A549 (cell line): ENCODE data around the gene CHAC2. TPM values are rescaled to one million over a fixed set of nuclear protein-coding genes. Genes with fewer than 3 reads are reported as not detected.

ENCODE experiments used
- ATAC-seq, 2 experiments: fragments of 200-7000 bp in 1 of 2; fragments of >200 bp in 1 of 2; cut with Nextera tagmentation in 1 of 2; cut with Tn5 transposase in 1 of 2; 3 replicates each; pipeline versions ENCODE4 v1.8.0 to v1.9.1; 2018 to 2020; ENCODE audit warnings: mild to moderate bottlenecking in 1 of 2, moderate library complexity in 1 of 2
- CTCF ChIA-PET: fragments of 300-600 bp; sonication (Branson Sonifier 250); formaldehyde crosslinking; extraction: SDS; loops from one replicate; lab custom pipeline; 2021; ENCODE audit warnings: antibody characterized with exemption, inconsistent platforms; lab: Yijun Ruan, JAX
- POLR2A ChIA-PET: fragments of 350-600 bp; formaldehyde crosslinking; extraction: SDS; loops from one replicate; lab custom pipeline; 2021; ENCODE audit warnings: antibody characterized with exemption, inconsistent platforms; lab: Yijun Ruan, JAX
- DNase-seq, 2 experiments: peaks; one replicate each; pipeline versions ENCODE4 v3.0.0 to v3.0.0-alpha.2; 2011 to 2016; ENCODE audit warnings: low read depth in 1 of 2, low spot score in 1 of 2
- FAIRE-seq: peaks from 2 replicates; lab custom pipeline; 2011; peaks lifted over from hg19 to GRCh38; lab: Jason Lieb, UNC
- H3K27ac ChIP-seq, 2 experiments: fragments of >200 bp; sonication (Bioruptor Twin); formaldehyde crosslinking; 3 replicates each; pipeline ENCODE4 v1.5.1; 2016 to 2017
- H3K4me1 ChIP-seq: fragments of >200 bp; sonication (Bioruptor Twin); formaldehyde crosslinking; 3 replicates; pipeline ENCODE4 v1.6.1; 2016
- H3K4me2 ChIP-seq: fragments of >200 bp; sonication (Bioruptor Twin); formaldehyde crosslinking; 3 replicates; pipeline ENCODE4 v1.6.1; 2016
- H3K4me3 ChIP-seq: fragments of >200 bp; sonication (Bioruptor Twin); formaldehyde crosslinking; 3 replicates; pipeline ENCODE4 v1.5.1; 2016
- H3K9me3 ChIP-seq: fragments of >200 bp; sonication (Bioruptor Twin); formaldehyde crosslinking; 3 replicates; pipeline ENCODE4 v1.6.1; 2016
- CHD2 ChIP-seq: fragments of 150-350 bp; IDR thresholded peaks from 2 replicates; pipeline ENCODE4 v1.6.1; 2014; ENCODE audit warnings: low read length; ENCODE audit not compliant: partially characterized antibody
- CHD4 ChIP-seq: fragments of 200-600 bp; sonication (generic); IDR thresholded peaks from 2 replicates; pipeline ENCODE4 v1.6.1; 2016; ENCODE audit warnings: antibody characterized with exemption, mild to moderate bottlenecking, borderline replicate concordance
- EHF ChIP-seq: fragments of 250-450 bp; sonication (Bioruptor Pico); IDR thresholded peaks from 2 replicates; pipeline ENCODE4 v1.5.0; 2020; ENCODE audit warnings: mild to moderate bottlenecking
- FOSB ChIP-seq: fragments of 250-450 bp; sonication (Bioruptor Pico); IDR thresholded peaks from 2 replicates; pipeline ENCODE4 v1.5.0; 2020; ENCODE audit warnings: mild to moderate bottlenecking, moderate library complexity
- FOSL2 ChIP-seq, 2 experiments: fragments of 450-650 bp in 1 of 2; fragments of >200 bp in 1 of 2; sonication (Bioruptor Twin) in 1 of 2; formaldehyde crosslinking; IDR thresholded peaks; 2 replicates each; pipeline versions ENCODE4 v1.5.0 to v1.6.1; 2016 to 2020; ENCODE audit warnings: mild to moderate bottlenecking in 1 of 2, moderate library complexity in 1 of 2
- GATA3 ChIP-seq: IDR thresholded peaks from 2 replicates; pipeline ENCODE4 v1.6.1; 2012; ENCODE audit warnings: borderline replicate concordance
- HEYL ChIP-seq: fragments of 250-450 bp; sonication (Bioruptor Pico); IDR thresholded peaks from 2 replicates; pipeline ENCODE4 v1.8.0; 2021; ENCODE audit warnings: mild to moderate bottlenecking, moderate library complexity
- HOXB13 ChIP-seq: fragments of 250-450 bp; sonication (Bioruptor Pico); IDR thresholded peaks from 2 replicates; pipeline ENCODE4 v1.5.0; 2020; ENCODE audit warnings: low read depth, mild to moderate bottlenecking, moderate library complexity
- HOXB5 ChIP-seq: fragments of 250-450 bp; sonication (Bioruptor Pico); IDR thresholded peaks from 2 replicates; pipeline ENCODE4 v1.5.0; 2020; ENCODE audit warnings: mild to moderate bottlenecking, moderate library complexity
- JUN ChIP-seq, 2 experiments: fragments of >200 bp; sonication (Bioruptor Twin); formaldehyde crosslinking; IDR thresholded peaks; 2 replicates in 1 of 2; 3 replicates in 1 of 2; pipeline ENCODE4 v1.6.1; 2016 to 2017
- JUNB ChIP-seq: fragments of >200 bp; sonication (Bioruptor Twin); formaldehyde crosslinking; IDR thresholded peaks from 2 replicates; pipeline ENCODE4 v1.6.1; 2016
- KDM5A ChIP-seq: fragments of 200-600 bp; sonication (generic); IDR thresholded peaks from 2 replicates; pipeline ENCODE4 v1.6.1; 2016; ENCODE audit warnings: antibody characterized with exemption, mild to moderate bottlenecking
- MAZ ChIP-seq: fragments of 150-350 bp; IDR thresholded peaks from 2 replicates; pipeline ENCODE4 v1.6.1; 2014; ENCODE audit warnings: antibody characterized with exemption, low read depth, low read length, borderline replicate concordance
- NFE2L2 ChIP-seq: fragments of 150-350 bp; conservative IDR thresholded peaks from 2 replicates; pipeline ENCODE4 v1.6.1; 2014; ENCODE audit warnings: low read length
- NPAS2 ChIP-seq: fragments of 250-450 bp; sonication (Bioruptor Pico); IDR thresholded peaks from 2 replicates; pipeline ENCODE4 v1.8.0; 2022; ENCODE audit warnings: mild to moderate bottlenecking, moderate library complexity, borderline replicate concordance
- POLR2A ChIP-seq: IDR thresholded peaks from 2 replicates; pipeline ENCODE4 v1.6.1; 2012; ENCODE audit warnings: mild to moderate bottlenecking, low read length
- RAD21 ChIP-seq, 2 experiments: fragments of >200 bp in 1 of 2; sonication (Bioruptor Twin) in 1 of 2; formaldehyde crosslinking in 1 of 2; IDR thresholded peaks in 1 of 2; conservative IDR thresholded peaks in 1 of 2; 2 replicates in 1 of 2; 3 replicates in 1 of 2; pipeline ENCODE4 v1.6.1; 2012 to 2018; ENCODE audit warnings: inconsistent platforms in 1 of 2
- RCOR1 ChIP-seq: fragments of 150-350 bp; IDR thresholded peaks from 2 replicates; pipeline ENCODE4 v1.6.1; 2014; ENCODE audit warnings: antibody characterized with exemption, low read length, low read depth
- RNF2 ChIP-seq: fragments of 200-600 bp; sonication (generic); IDR thresholded peaks from 2 replicates; pipeline ENCODE4 v1.6.1; 2016; ENCODE audit warnings: low read depth, mild to moderate bottlenecking, antibody characterized with exemption, moderate library complexity, borderline replicate concordance
- SMC3 ChIP-seq: fragments of >200 bp; sonication (Bioruptor Twin); formaldehyde crosslinking; IDR thresholded peaks from 3 replicates; pipeline ENCODE4 v1.6.1; 2018; ENCODE audit warnings: inconsistent platforms
- SREBF2 ChIP-seq: fragments of 450-650 bp; IDR thresholded peaks from 2 replicates; pipeline ENCODE4 v1.6.1; 2014; ENCODE audit warnings: mild to moderate bottlenecking, moderate library complexity
- WGBS: methylation state at CpG from one replicate; pipeline ENCODE4 v1.1.6; 2017; ENCODE audit errors: missing lambda C conversion rate; 5-methylcytosine and 5-hydroxymethylcytosine counted together
- polyA plus RNA-seq, 4 experiments: library from polyadenylated mRNA; depleted of rRNA in 3 of 4; stranded (reverse); fragments of >200 nt; fragmentation: RNase III in 1 of 4; extraction: RNeasy Plus Mini Kit Qiagen cat#74134 plus additional on column Dnase treatment in 1 of 4; gene quantifications; 2 replicates in 3 of 4; 3 replicates in 1 of 4; pipeline ENCODE4 v1.2.3, GENCODE V29; 2011 to 2017
- TF ChIP-seq, protein P1 (sequence below): IDR thresholded peaks from 2 replicates; pipeline ENCODE4 v1.6.1; 2012
- TF ChIP-seq, protein P2 (sequence below): fragments of 200-600 bp; sonication (generic); IDR thresholded peaks from 2 replicates; pipeline ENCODE4 v1.6.1; 2016; ENCODE audit warnings: antibody characterized with exemption, mild to moderate bottlenecking, moderate library complexity
- TF ChIP-seq, protein P3 (sequence below): IDR thresholded peaks from 2 replicates; pipeline ENCODE4 v1.6.1; 2012
- TF ChIP-seq, protein P4 (sequence below): fragments of >200 bp; sonication (Bioruptor Twin); formaldehyde crosslinking; IDR thresholded peaks from 2 replicates; pipeline ENCODE4 v1.6.1; 2016
- TF ChIP-seq, protein P5 (sequence below): fragments of >200 bp; sonication (Bioruptor Twin); formaldehyde crosslinking; IDR thresholded peaks from 3 replicates; pipeline ENCODE4 v1.6.1; 2016
- TF ChIP-seq, protein P6 (sequence below): fragments of 250-450 bp; sonication (Bioruptor Pico); IDR thresholded peaks from 2 replicates; pipeline ENCODE4 v1.5.0; 2020; ENCODE audit warnings: low read depth, mild to moderate bottlenecking, moderate library complexity

The CHAC2 gene
- polyA plus RNA-seq, 2 of the 4 experiments (the other 2 are of a cell fraction), result 20.1 to 21.8 TPM

DNA sequence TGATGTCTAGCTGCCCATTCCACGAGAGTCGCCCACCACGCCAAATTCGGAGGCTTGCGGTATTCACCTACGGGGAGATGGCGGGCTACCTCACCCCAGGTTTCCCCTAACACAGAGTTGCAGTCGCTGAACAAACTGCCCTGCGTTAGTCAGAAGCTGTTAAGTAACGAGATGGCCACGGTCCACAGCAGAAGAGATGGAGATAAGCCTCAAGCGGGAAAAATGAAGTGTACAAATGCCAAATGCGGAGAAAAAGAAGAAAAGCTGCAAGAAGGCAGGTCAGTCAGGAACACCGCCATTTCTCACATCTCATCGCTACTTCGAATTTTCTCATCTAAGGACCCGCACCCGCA is 18.7 kb downstream of the CHAC2 start:
- ChIA-PET POLR2A (interaction anchor here (2.2 to 5.0 kb wide), 2 partner anchors 19 to 184 kb away, joined by 5 to 39 read pairs; partner anchors contain the start of genes CHAC2 and PSME4), CTCF (interaction anchor here (1.6 kb wide), 1 partner anchor 34 kb away, joined by 4 read pairs; no protein-coding TSS in a partner anchor)
- TF ChIP-seq HEYL (CRISPR knock-in tag) (no peak), CHD2 (peak; percentile 46)
- TF ChIP-seq, protein P1, sequence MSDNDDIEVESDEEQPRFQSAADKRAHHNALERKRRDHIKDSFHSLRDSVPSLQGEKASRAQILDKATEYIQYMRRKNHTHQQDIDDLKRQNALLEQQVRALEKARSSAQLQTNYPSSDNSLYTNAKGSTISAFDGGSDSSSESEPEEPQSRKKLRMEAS, result no peak
- TF ChIP-seq, protein P2, sequence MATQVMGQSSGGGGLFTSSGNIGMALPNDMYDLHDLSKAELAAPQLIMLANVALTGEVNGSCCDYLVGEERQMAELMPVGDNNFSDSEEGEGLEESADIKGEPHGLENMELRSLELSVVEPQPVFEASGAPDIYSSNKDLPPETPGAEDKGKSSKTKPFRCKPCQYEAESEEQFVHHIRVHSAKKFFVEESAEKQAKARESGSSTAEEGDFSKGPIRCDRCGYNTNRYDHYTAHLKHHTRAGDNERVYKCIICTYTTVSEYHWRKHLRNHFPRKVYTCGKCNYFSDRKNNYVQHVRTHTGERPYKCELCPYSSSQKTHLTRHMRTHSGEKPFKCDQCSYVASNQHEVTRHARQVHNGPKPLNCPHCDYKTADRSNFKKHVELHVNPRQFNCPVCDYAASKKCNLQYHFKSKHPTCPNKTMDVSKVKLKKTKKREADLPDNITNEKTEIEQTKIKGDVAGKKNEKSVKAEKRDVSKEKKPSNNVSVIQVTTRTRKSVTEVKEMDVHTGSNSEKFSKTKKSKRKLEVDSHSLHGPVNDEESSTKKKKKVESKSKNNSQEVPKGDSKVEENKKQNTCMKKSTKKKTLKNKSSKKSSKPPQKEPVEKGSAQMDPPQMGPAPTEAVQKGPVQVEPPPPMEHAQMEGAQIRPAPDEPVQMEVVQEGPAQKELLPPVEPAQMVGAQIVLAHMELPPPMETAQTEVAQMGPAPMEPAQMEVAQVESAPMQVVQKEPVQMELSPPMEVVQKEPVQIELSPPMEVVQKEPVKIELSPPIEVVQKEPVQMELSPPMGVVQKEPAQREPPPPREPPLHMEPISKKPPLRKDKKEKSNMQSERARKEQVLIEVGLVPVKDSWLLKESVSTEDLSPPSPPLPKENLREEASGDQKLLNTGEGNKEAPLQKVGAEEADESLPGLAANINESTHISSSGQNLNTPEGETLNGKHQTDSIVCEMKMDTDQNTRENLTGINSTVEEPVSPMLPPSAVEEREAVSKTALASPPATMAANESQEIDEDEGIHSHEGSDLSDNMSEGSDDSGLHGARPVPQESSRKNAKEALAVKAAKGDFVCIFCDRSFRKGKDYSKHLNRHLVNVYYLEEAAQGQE, result 0 out of 2 replicates have a peak, but pooled peaks have one; percentile 23
- DNase-seq (peak in 1 of 2 experiments; percentile 27), ATAC-seq (peak; percentile 38 to 60), FAIRE-seq (no peak)
- peak overlapping the region; percentile 90 for H3K4me2 ChIP-seq
- H3K4me3 ChIP-seq, result peak overlapping the region; percentile 80
- WGBS, result under 1% methylated on average over 18 of the region's 18 CpGs
- H3K27ac ChIP-seq, result peak overlapping the region; percentile 84 to 91
- H3K4me1 ChIP-seq, result peaks cover 17% of the 10 kb centered on the region
- H3K9me3 ChIP-seq, result no peaks in the 10 kb centered on the region

DNA sequence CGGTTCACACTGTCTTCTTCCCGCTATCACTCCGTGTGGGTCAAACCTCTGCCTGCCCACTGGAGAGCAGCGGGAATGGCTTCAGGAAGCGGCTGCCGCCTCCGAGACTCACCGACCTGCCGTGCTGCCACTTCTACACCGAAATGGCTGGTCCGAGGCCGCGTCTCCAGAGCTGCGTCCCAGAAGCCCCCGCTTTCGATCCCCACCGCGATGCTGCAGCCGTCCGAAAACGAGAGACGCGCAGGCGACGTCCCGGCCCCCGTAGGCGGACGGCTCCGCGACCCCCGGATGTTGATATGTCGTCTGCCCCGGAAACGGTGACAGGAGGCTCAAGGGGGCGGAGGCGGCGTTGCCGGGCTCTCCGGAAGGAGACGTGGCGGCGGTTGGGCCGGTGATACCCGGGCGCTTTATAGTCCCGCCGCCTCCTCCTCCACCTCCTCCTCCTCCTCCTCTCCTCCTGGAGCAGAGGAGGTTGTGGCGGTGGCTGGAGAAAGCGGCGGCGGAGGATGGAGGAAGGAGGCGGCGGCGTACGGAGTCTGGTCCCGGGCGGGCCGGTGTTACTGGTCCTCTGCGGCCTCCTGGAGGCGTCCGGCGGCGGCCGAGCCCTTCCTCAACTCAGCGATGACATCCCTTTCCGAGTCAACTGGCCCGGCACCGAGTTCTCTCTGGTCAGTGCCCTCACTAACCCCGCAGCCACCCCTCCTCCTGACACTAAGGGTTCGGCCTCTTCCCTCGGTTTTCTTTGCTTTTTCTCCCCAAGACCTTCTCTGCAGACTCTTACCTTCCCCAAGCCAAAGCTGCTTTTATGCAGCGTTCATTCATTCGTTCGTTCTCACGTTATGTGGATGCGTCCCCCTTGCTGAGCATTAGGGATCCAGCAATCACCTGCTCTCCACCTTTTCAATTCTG is 19.4 kb downstream of the CHAC2 start, which contains the start of the genes ASB3 and ERLEC1:
Gene ASB3, minus strand, starts transcription at position 249 of the 909 bp plus-strand sequence. CDS start 21,381 bp downstream, outside the sequence.
Gene ERLEC1, plus strand, starts transcription at position 340 of the 909 bp plus-strand sequence. Its CDS starts 167 bp downstream, at position 507.
- under 1% methylated on average over 56 of the region's 77 CpGs for WGBS
- POLR2A ChIA-PET, result interaction anchor here (0.6 to 5.0 kb wide), 6 partner anchors 15 to 282 kb away, joined by 3 to 39 read pairs (median 5); partner anchors contain the start of genes CHAC2 and PSME4
- peak; percentile 95 to 96 for ATAC-seq
- FAIRE-seq, result no peak
- H3K27ac ChIP-seq, result peak within 1 kb of the TSS; percentile 84 to 91
- H3K4me1 ChIP-seq, result peaks cover 17% of the 10 kb centered on the region
- H3K4me3 ChIP-seq, result peak within 1 kb of the TSS; percentile 80
- DNase-seq, result peak; percentile 75 to 92
- CTCF ChIA-PET, result interaction anchor here (0.6 to 1.6 kb wide), 3 partner anchors 18 to 34 kb away, joined by 3 to 4 read pairs (median 3); no protein-coding TSS in a partner anchor
- peak within 1 kb of the TSS; percentile 90 for H3K4me2 ChIP-seq
- H3K9me3 ChIP-seq, result no peaks in the 10 kb centered on the region
- no peak for TF ChIP-seq RCOR1
- TF ChIP-seq JUN (IDR thresholded peaks at IDR 0.05), result peak; percentile 89 to 97
- TF ChIP-seq SMC3, result no peak; the same call in 2 of the 3 replicates
- no peak for TF ChIP-seq JUNB
- no peak for TF ChIP-seq NPAS2 (CRISPR knock-in tag)
- no peak for TF ChIP-seq FOSB (CRISPR knock-in tag)
- no peak for TF ChIP-seq CHD4
- TF ChIP-seq HOXB5 (CRISPR knock-in tag), result no peak
- peak; percentile 35 for TF ChIP-seq GATA3
- TF ChIP-seq HOXB13 (CRISPR knock-in tag), result no peak
- TF ChIP-seq, protein P1, result peak; percentile 89
- TF ChIP-seq MAZ, result no peak
- no peak; a peak in 1 of 5 replicates for TF ChIP-seq RAD21 (conservative IDR thresholded peaks at IDR 0.05 in 1 of 2, IDR thresholded peaks at IDR 0.05 in 1 of 2)
- TF ChIP-seq, protein P3, sequence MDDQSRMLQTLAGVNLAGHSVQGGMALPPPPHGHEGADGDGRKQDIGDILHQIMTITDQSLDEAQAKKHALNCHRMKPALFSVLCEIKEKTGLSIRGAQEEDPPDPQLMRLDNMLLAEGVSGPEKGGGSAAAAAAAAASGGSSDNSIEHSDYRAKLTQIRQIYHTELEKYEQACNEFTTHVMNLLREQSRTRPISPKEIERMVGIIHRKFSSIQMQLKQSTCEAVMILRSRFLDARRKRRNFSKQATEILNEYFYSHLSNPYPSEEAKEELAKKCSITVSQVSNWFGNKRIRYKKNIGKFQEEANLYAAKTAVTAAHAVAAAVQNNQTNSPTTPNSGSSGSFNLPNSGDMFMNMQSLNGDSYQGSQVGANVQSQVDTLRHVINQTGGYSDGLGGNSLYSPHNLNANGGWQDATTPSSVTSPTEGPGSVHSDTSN, result peak; percentile 27; the same call in 1 of the 2 replicates
- TF ChIP-seq, protein P4, sequence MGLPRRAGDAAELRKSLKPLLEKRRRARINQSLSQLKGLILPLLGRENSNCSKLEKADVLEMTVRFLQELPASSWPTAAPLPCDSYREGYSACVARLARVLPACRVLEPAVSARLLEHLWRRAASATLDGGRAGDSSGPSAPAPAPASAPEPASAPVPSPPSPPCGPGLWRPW, result no peak
- peak; percentile 46; the same call in 1 of the 2 replicates for TF ChIP-seq KDM5A
- TF ChIP-seq NFE2L2, result no peak
- no peak for TF ChIP-seq EHF
- TF ChIP-seq FOSL2 (IDR thresholded peaks at IDR 0.05), result no peak
- TF ChIP-seq FOSL2 (CRISPR knock-in tag; IDR thresholded peaks at IDR 0.05), result no peak
- TF ChIP-seq, protein P5, sequence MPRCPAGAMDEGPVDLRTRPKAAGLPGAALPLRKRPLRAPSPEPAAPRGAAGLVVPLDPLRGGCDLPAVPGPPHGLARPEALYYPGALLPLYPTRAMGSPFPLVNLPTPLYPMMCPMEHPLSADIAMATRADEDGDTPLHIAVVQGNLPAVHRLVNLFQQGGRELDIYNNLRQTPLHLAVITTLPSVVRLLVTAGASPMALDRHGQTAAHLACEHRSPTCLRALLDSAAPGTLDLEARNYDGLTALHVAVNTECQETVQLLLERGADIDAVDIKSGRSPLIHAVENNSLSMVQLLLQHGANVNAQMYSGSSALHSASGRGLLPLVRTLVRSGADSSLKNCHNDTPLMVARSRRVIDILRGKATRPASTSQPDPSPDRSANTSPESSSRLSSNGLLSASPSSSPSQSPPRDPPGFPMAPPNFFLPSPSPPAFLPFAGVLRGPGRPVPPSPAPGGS, result peak; percentile 90; the same call in 2 of the 3 replicates
- no peak for TF ChIP-seq RNF2
- TF ChIP-seq, protein P6, sequence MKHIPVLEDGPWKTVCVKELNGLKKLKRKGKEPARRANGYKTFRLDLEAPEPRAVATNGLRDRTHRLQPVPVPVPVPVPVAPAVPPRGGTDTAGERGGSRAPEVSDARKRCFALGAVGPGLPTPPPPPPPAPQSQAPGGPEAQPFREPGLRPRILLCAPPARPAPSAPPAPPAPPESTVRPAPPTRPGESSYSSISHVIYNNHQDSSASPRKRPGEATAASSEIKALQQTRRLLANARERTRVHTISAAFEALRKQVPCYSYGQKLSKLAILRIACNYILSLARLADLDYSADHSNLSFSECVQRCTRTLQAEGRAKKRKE (CRISPR knock-in tag), result no peak
- TF ChIP-seq POLR2A, result peak; percentile 80
- TF ChIP-seq SREBF2, result no peak
